HG02970 (cell line): ENCODE data around the gene UTP11.
A peak's percentile ranks its signal among the peaks of the same experiment; 100 is the strongest.
"Not testable (repeated sequence)": the region's sequence is repeated elsewhere in the genome, so short reads cannot be mapped to it uniquely, and the experiment has no call there.

Experiments
- ATAC-seq: cut with Tn5 transposase; IDR thresholded peaks from one replicate; pipeline ENCODE4 v1.9.1; 2021; ENCODE audit warnings: mild to moderate bottlenecking, moderate library complexity, moderate number of reproducible peaks; ENCODE audit not compliant: unreplicated experiment, low FRiP score

Gene UTP11

DNA sequence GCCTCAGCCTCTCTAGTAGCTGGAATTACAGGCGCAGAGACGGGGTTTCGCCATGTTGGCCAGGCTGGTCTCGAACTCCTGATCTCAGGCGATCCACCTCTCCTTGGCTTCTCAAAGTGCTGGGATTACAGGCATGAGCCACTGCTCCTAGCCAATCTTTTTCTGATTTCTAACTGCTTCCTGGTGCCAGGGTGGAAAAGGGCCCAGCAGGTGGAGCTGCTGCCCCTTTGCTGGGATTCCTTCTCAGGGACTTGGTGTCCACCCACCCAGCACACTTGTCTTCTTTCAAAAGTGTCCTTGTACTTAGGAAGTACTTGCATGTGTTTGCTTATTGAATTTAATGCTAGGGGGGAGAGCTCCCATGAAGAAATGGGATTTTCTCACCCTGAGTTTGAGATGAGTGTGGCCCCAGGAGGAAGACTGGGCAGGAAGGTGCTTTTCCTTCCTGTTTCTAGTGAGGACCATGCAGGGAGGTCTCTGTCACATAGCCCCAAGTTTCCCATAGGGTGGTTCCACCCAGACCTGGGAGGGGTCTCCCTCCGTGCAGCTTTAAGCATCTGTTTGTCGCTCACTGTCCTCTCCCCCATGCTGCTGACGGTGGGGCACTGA is 14.2 kb downstream of the UTP11 start:
- ATAC-seq = no peak

DNA sequence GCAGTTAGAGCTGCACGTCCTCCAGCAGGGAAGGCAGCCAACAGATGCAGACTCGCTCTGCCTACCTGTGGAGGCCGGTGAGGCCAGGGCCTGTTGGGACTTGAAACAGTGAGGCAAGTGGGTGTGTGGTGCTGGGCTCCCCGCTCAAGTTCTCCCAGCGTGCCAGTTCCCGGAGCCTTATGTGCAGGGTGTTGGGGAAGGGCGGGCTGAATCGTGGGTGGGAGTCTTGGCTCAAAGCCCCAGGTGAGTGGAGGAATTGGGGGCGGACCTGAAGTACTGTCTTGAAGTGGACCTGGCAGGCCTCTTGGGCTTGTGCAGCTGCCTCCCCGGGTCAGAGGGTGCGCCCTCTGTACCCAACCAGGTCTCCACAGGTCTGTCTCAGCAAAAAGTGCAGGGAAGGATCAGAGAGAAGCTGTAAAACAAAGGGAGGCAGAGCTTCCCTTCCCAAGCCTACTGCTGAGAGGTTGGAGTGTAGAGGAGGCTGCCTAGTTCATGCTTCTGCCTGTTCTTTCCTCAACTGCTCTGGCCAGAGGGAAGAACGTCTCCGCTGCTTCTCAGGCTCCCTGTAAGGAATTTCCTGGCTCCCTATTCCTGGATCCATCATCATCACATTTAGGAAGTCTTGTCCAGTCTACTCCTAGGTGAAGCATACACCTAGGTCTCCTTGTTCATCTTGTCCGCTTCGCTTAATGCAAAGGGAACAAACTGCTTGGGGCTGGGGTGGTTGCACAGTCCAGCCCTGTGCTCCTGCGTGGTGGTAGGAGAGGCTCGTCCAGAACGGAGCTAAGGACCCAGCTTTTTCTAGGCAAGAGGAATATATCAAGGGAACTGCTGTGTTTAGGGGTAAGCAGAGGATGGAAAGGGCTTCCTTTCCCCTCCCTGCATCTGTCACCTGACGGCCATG is 14.9 kb downstream of the UTP11 start:
- no peak for ATAC-seq

DNA sequence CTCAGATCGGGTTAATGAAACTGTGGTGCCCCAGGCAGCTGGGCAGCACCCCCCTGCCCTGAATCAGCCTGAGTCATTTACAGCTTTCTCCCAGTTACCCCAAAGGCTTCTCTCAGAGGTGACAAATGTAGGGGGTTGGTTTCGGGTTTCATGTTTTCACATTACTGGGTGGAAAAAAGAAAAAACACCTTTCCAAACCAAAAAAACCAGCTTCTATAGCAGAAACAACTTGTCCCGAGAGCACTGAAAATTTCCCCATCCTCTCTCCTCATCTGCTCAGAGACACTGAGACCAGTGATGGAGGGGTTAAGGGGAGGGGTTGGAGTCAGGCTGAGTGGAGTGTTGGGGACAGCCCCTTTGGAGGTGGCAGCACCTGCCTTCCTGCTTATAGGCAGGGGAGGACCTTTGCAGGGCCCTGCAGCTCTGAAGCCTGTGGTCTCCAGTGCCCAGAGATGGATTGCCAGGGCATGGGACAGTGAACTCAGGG is 15.6 kb downstream of the UTP11 start:
- peak; percentile 64 for ATAC-seq

DNA sequence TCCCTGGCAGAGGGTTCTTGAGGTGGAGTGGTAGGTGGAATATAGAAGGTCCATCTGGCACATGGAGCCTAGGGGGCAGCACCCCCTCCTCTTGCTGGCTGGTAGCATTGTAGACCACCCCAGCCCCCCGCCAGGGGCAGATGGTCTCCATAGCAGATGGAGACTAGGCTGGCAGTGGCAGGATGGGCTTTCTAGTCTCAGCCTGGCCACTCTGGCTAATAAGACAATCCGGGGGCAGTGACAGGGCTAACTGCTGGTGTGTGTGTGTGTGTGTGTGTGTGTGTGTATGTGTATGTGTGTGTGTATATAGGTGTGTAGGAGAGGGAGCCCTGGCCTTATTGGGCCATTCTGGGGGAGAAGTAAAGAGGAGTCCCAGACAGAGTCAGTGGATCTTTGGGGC is 16.1 kb downstream of the UTP11 start:
- peak; percentile 16 for ATAC-seq

DNA sequence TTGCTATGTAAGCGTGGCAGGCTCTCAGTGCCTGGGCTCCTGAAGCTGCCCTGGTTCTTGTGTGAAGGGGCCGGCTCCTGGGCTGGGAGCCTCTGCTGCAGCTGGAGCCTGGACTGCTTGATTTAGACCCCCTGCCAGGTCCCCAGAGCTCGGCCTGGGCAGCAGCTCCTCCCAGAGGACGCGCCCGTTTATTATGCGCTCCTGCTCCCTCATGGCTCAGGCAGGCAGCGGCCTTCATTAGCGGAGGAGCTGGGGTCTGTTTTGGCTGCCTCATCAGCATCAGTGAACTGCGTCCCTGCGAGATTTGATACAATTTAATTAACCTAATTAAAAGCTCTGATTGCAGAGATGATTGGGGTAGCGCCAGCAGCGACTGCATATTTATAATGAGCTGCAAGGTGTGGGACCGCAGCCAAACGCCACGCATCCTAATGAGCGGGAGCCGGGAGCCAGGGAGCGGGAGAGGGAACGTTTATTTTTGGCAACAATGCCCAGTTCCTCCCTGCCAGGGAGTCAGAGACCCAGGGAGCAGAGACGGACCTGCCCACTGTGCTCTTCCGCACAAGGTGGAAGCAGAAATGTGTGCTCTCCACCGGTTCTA is 16.6 kb downstream of the UTP11 start:
- no peak for ATAC-seq

DNA sequence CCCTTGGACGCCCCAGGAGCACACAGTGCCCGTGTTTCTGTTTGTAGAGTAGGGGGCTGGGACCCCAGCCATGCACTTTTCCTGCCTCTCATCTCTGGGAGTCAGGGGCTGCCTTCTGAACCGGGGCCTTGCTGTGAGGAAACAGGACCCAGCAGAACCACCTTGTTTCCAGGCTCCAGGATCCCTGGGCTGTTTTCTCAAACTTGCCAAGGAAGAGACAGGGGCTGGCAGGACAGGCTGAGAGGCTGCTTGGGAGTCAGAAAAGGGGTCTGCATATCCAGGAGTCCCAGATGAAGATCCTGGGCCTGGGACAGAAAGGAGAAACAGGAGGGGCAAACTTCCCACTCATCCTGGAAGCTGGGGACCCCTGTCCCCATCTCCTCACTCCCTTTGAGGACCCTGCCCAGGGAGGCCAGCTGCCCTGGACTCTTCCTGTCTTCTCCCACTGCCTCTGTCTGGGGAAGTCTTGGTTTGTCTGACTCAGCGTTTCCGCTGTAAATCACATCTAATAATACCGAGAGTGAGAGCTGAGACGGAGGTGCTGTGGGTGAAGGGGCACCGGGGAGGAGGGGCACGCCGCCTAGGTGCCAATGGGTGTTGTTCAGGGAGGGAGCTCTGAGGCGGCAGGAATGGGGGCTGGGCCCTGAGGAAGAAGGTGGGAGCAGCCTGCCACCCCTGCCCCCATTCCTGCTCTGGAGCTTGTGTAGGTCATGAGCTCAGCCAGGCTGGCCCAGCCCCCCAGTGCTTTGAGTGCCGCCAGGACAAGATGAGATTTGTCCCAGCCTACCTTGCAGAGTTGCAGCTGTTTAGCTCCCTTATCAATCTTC is 17.4 kb downstream of the UTP11 start:
- no peak for ATAC-seq

DNA sequence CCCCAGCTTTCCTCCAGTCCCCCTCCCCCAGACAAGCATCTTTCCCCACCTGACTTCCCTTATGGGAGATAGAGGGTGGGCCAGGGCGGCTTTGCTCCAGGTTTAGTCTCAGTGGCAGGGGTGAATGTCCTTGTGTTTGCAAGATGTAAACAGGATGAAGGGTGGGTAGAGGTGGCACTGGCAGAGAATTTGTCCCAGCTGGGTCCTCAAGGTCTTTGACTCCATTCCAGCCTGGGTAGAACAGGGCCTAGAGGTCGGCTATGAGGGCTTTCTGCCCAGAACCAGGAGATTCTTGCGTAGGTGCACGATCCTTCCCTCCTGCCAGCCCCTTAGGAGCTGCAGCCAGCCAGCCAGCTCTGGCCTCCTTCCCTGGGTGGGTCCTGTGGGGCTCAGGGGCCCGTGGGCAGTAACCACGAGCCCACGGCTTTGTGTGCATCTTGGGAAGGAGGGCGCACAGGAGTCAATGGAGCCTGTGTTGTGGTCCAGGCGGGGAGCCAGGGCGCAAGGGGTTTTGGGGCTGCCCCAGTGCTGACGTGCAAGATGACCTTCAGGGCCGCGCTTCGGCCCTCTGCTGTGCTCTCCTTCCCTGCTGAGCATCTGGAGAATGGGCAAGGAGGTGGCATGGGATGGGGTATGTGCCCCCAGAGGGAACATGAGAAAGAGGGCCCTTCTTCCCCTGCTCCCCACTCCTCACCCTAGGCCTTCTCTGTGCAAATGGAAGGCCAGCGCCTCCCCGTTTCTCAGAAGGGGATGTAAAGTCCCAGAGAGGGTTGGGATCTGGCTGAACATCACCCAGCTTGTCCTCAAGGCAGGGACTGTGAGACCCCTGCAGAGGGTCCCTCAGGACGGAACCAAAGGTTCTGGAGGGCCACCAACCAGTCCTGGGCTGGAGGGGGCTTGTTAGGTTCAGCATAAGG is 18.3 kb downstream of the UTP11 start:
- no peak for ATAC-seq

DNA sequence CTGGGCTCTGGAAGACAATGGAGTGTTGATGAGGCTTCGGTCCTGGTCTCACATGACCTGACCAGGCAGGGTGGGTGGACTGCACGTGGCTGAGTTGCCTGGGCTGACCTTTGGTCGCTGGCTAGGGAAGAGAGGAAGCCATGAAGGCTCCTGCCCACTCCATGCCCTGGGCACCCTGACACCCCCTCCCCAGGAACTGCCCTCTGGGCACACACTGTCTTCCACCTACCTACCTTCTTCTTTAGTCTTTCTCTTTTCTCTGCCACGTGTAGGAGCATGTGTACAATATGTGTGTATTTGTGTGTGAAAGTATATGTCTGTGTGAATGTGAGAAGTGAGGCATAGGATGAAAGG is 19.0 kb downstream of the UTP11 start:
- no peak for ATAC-seq

DNA sequence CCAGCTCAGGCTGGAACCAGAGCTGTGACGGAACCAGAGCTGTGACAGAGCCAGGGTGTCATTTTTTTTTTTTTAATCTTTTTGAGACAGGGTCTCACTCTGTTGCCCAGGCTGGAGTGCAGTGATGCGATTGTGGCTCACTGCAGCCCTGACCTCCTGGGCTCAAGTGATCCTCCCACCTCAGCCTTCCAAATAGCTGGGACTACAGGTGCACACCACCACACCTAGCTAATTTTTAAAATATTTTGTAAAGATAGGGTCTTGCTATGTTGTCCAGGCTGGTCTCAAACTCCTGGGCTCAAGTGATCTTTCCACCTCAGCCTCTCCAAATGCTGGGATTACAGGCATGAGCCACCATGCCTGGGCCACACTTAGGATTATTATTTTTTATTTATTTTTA is 20.5 kb downstream of the UTP11 start:
- ATAC-seq = not testable (repeated sequence)

DNA sequence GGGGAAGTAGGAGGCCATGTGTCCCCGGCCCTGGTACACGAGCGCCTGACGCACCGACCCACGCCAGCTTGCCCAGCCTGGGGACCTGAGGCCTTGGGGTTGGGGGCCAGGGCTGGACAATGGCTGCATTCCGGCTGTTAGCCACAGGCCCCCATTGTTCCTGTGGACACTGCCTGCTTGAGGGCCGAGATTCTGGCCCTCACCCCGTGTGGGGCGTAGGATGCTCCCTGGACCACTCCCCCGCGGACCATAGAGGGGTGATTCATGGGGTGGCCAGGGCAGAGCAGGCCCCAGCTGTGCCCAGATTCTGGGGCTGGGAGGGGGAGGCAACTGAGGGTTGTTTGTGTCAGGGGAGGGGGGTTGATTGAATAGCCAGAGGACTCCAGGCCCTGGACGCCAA is 22.3 kb downstream of the UTP11 start:
- no peak for ATAC-seq

DNA sequence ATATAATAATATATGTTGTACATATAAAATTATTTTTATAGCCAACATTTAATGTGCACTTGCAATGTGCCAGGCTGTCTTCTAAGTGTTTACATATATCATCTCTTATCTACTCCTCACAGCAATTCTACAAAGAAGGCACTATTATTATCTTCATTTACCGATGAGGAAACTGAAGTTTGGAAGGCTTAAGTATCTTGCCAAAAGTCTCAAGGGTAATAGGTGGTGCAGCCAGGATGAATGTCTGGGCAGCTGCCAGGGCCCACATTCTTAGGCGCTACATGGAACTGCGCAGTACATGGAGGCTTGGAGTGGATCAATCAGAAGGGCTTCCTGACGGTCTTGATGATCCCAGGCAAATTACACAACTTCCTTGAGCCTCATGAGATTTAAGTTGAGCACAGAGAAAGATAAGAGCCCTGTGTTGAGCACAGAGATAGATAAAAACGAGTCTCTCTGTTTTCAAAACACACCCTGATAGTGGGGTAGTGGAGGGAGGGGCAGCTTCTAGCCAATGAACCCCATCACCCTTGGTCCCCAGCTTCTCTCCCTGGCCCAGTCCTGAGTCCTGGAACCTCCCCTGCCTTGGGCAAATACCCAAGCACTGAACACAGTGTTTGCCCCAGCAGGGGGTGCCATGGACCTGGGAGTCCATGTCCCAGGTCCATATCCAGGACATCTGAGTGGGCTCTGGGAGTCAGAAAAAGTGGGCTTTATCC is 24.8 kb downstream of the UTP11 start:
- no peak for ATAC-seq

DNA sequence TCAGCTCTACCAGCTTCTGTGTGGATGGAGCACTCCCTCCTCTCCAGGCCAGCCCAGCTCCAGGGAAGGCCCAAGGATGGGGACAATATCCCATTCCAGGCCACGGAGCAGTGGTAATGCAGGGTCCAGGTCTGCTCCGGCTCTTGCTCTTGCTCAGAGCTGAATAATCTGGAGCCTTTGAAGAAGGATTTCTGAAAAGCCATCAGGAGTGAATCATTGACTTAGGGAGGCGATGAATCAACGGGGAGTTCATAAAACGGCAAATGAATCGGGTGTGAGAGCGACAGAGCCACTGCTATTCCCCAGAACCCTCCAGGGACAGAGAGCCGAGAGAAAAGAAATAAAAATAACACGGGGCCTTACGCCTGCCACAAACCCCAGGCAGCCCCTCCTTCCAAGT is 26.3 kb downstream of the UTP11 start:
- no peak for ATAC-seq

DNA sequence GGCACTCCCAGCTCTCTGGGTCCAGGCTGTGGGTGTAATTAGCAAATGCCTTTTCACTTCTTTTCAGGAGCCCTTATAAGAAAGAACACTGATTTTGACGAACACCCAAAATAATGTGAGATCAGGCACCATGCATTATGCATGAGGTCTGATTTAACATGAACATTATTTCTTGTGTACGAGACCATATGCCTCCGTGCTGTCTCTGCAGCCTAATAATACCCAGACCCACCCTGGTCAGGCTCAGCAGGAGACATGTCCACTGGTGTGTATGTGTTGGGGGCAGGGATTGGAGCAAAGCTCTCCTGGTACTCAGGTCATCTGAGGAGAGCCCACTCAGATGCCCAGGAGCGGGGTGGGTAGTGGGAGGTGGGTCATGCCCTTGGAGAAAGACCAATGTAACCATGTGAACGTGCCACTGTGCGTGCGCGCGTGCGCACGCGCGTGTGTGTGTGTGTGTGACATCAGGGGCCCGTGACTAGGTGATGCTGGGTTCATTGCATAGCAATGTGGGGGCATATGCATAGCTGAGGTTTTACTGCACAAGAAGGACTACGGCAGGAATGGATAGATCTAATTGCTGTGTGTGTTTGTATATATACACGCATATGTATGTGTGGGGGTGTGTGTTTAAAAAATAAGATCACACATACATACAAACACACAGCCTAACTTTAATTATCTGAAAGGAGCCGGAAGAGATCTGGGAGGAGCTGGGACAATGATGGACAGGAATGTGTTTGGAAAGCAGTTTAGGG is 27.0 kb downstream of the UTP11 start:
- no peak for ATAC-seq

DNA sequence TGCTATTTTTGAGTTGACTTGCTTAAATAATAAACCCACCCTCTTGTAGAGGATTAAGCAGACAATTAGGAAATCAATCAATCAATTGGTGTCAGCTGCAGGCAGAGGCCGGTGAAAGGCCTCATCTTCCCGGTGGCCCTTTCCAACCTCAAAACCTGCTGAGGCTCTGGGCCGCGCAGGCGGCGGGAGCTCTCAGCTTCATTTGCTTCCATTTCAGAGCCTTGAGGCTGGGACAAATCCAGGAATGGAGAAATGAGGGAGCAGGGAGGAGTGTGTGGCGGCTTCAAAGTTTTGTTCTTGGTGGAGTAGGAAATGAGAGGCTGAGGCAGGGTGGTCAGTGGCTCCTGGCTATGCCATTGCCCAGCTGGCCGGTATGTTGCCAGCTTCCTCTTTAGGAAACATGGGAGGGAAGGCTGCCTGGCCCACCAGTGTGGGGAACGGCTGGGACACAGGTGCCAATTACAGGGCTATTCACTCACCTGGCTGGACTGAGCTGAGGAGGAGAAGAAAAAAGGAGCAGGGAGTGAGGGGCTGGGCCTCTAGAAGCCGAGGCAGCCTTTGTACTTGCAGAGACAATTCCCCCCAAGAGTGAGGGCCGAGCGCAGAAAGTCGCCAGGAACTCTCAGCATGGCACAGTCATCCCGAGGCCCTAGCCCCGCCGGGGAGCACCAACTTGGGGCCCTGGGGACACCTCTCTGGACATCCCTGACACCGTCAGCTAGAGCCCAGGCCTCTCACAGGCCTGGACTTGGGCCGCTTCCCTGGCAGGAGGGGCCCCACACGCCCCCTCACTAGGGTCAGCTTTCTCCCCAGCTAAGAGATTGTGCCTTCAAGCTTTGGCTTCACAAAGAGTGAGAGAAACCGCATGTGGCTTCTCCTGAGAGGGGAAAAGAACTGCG is 29.7 kb downstream of the UTP11 start:
- ATAC-seq = no peak

DNA sequence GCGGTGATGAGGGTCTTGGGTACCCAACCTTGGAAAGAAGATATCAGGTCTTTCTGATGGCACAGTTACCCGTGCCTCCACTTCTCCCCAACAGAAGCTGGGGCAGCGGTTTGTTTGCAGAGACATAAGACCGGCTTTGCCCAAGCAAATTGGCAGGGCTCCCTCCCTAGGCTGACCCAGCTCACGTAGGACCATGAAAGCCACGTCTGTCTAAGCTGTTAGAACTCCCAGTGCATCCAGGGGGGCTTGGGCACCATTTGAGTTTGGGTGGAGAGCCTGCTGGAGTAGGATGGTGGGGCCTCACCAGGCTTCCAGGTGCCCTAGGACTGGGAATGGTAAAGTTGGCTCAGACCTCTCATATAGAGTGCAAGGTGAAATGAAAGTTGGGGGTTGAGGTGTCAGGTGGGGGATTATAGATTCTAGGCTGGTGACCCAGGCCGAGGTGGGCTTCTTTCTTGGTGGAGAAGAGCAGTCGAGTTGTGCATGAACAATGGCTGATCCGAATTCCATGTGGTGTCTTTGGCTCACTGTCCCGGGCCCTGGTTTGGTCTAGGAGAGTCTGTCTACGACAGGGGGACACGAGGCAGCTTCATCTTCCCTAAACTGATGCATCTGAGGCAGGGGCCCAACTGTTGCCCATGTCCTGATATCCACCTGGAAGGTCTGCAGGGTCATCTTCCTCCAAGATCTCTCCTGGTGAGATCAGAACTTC is 30.7 kb downstream of the UTP11 start:
- ATAC-seq = no peak
